Trophoblast cell (in vitro differentiated cells and primary cell): ENCODE data around the gene ATP7B.

Experiments used
- DNase-seq, 2 donors: peaks; one replicate each; pipeline ENCODE4 v3.0.0-alpha.2; 2016
- H2AFZ ChIP-seq: 2 replicates; pipeline ENCODE4 v1.6.1; 2013; ENCODE audit warnings: low read length, moderate library complexity, mild to moderate bottlenecking; ENCODE audit not compliant: insufficient read depth, poor library complexity
- H2AK5ac ChIP-seq: 2 replicates; pipeline ENCODE4 v1.6.1; 2013; ENCODE audit warnings: mild to moderate bottlenecking, low read length
- H2BK120ac ChIP-seq: 2 replicates; pipeline ENCODE4 v1.6.1; 2013; ENCODE audit warnings: low read length, mild to moderate bottlenecking, moderate library complexity; ENCODE audit not compliant: insufficient read depth, poor library complexity
- H2BK12ac ChIP-seq: 2 replicates; pipeline ENCODE4 v1.6.1; 2013; ENCODE audit warnings: mild to moderate bottlenecking, low read length, moderate library complexity
- H2BK5ac ChIP-seq: 2 replicates; pipeline ENCODE4 v1.6.1; 2013; ENCODE audit warnings: low read length, low read depth, moderate library complexity, mild to moderate bottlenecking; ENCODE audit not compliant: poor library complexity
- H3K14ac ChIP-seq: 2 replicates; pipeline ENCODE4 v1.6.1; 2013; ENCODE audit warnings: mild to moderate bottlenecking, low read length
- H3K18ac ChIP-seq: 2 replicates; pipeline ENCODE4 v1.6.1; 2013; ENCODE audit warnings: mild to moderate bottlenecking, low read length
- H3K23ac ChIP-seq: 2 replicates; pipeline ENCODE4 v1.6.1; 2013; ENCODE audit warnings: low read length
- H3K27ac ChIP-seq: 2 replicates; pipeline ENCODE4 v1.5.1; 2013; ENCODE audit warnings: low read depth, mild to moderate bottlenecking, inconsistent platforms, low read length, moderate library complexity
- H3K27me3 ChIP-seq: 2 replicates; pipeline ENCODE4 v1.6.1; 2013; ENCODE audit warnings: inconsistent platforms, mild to moderate bottlenecking, low read length, moderate library complexity; ENCODE audit not compliant: insufficient read depth
- H3K36me3 ChIP-seq, 2 experiments: 1 replicate in 1 of 2; 2 replicates in 1 of 2; pipeline ENCODE4 v1.6.1; 2013; ENCODE audit warnings: low read length in 2 of 2, mild to moderate bottlenecking in 2 of 2, moderate library complexity in 1 of 2; ENCODE audit not compliant: insufficient read depth in 2 of 2, control insufficient read depth in 1 of 2
- H3K4ac ChIP-seq: 2 replicates; pipeline ENCODE4 v1.6.1; 2013; ENCODE audit warnings: low read depth, mild to moderate bottlenecking, low read length, moderate library complexity
- H3K4me1 ChIP-seq, 2 experiments: 1 replicate in 1 of 2; 2 replicates in 1 of 2; pipeline ENCODE4 v1.6.1; 2013; ENCODE audit warnings: low read length in 2 of 2, mild to moderate bottlenecking in 2 of 2, moderate library complexity in 1 of 2; ENCODE audit not compliant: insufficient read depth in 2 of 2, control insufficient read depth in 1 of 2
- H3K4me2 ChIP-seq: 2 replicates; pipeline ENCODE4 v1.6.1; 2013; ENCODE audit warnings: inconsistent platforms, mild to moderate bottlenecking, low read length, moderate library complexity
- H3K4me3 ChIP-seq: 2 replicates; pipeline ENCODE4 v1.5.1; 2013; ENCODE audit warnings: mild to moderate bottlenecking, low read depth, low read length, inconsistent platforms
- H3K79me1 ChIP-seq: one replicate; pipeline ENCODE4 v1.6.1; 2013; ENCODE audit warnings: low read length
- H3K79me2 ChIP-seq: 2 replicates; pipeline ENCODE4 v1.6.1; 2013; ENCODE audit warnings: low read length, mild to moderate bottlenecking; ENCODE audit not compliant: control insufficient read depth, insufficient read depth, poor library complexity
- H3K9ac ChIP-seq: 2 replicates; pipeline ENCODE4 v1.6.1; 2013; ENCODE audit warnings: mild to moderate bottlenecking, low read length
- H3K9me3 ChIP-seq: 2 replicates; pipeline ENCODE4 v1.6.1; 2013; ENCODE audit warnings: low read depth, mild to moderate bottlenecking, control low read depth, inconsistent platforms, low read length; ENCODE audit not compliant: insufficient read depth
- H4K12ac ChIP-seq: 2 replicates; pipeline ENCODE4 v1.6.1; 2013; ENCODE audit warnings: low read depth, mild to moderate bottlenecking, low read length, moderate library complexity
- H4K8ac ChIP-seq: 2 replicates; pipeline ENCODE4 v1.6.1; 2013; ENCODE audit warnings: low read depth, mild to moderate bottlenecking, low read length, moderate library complexity
- H4K91ac ChIP-seq: one replicate; pipeline ENCODE4 v1.6.1; 2013; ENCODE audit warnings: low read depth, mild to moderate bottlenecking, low read length, moderate library complexity
- WGBS: extraction: QIAGEN DNeasy Blood & Tissue Kit; methylation state at CpG from one replicate; pipeline ENCODE4 v1.1.7; 2013; ENCODE audit warnings: missing lambda C conversion rate; ENCODE audit not compliant: insufficient read length, insufficient coverage; ENCODE audit errors: extremely low coverage; 5-methylcytosine and 5-hydroxymethylcytosine counted together

ATP7B gene

DNA sequence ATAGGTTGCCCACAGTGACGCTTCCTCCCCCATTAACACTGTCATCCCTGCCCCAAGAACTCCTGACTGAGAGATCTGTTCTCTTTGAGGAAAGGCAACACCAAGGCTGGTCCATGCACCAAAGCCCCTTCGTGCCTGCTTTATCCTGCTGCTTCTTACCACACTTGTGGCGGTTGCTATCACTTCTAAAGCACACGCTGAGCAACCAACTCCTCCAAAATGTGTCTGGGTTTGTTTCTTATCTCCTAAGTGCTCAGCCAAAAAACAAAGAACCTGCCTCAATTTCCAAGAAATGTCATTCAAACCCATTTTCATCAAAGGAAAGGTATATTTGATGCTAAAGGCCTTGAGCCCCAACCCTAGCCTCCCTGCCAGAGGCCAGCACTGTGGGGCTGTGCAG, 14.6 kb downstream of the ATP7B start:
- H2BK120ac ChIP-seq: no peak overlapping the region
- DNase-seq: no peak
- no peak overlapping the region for H3K4me3 ChIP-seq
- no peak overlapping the region for H4K12ac ChIP-seq
- no peaks in the 10 kb centered on the region for H3K36me3 ChIP-seq
- no peak overlapping the region for H3K27ac ChIP-seq
- no peak overlapping the region for H3K23ac ChIP-seq
- peak overlapping the region; percentile 3 for H3K18ac ChIP-seq
- H3K79me1 ChIP-seq: peaks cover 1% of the 10 kb centered on the region
- H3K27me3 ChIP-seq: no peaks in the 10 kb centered on the region
- no peak overlapping the region for H2BK5ac ChIP-seq
- no peak overlapping the region for H2AFZ ChIP-seq
- no CpG with 5 or more reads among the region's 4 CpGs for WGBS
- H2BK12ac ChIP-seq: no peak overlapping the region
- no peak overlapping the region for H4K91ac ChIP-seq
- H3K79me2 ChIP-seq: peaks cover 2% of the 10 kb centered on the region
- H3K9me3 ChIP-seq: no peaks in the 10 kb centered on the region
- no peak overlapping the region for H3K9ac ChIP-seq
- peaks cover 10 to 16% of the 10 kb centered on the region in 2 experiments for H3K4me1 ChIP-seq
- no peak overlapping the region for H4K8ac ChIP-seq
- H3K4me2 ChIP-seq: no peak overlapping the region
- no peak overlapping the region for H3K14ac ChIP-seq
- no peak overlapping the region for H3K4ac ChIP-seq
- no peak overlapping the region for H2AK5ac ChIP-seq

DNA sequence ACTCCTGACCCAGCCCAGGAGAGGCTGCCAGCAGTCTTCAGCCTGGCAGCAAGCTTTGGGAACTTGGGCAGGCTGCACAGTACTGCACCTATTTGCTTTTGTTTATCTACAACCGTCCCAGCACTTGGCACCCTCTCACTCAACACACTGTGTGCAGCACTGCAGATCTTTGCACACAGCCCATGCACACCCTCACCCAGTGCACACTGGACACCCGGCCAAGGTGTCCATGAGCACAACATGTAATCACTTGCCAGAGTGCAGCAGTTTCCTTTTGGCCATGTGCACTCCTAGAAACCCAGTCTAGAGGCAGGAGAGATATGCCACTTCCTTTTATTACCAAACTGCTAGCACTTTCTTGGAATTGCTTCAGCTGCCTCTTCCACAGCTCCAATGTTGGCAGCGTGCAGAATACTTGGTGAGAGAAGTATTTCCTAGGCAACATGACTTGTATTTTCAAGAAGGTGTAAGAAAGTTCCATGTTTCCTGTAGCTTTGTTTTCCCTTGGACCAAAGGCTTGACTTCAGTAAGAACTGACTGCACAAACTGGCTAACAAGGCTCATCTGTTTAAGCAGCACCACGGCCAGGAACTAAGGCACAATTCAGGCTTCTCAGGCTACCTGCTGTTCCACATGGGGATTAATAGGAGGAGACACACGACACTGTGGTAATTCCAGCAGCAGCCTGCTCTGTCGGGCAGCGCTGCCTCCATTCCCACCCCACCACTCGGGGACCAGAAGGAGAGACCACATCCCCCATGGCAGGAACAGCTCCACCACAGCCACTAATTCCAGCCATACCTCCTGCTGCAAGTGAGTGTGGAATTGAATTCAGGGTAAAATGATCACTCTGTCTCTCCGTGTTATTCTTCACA, 15.3 kb downstream of the ATP7B start:
- no peak overlapping the region for H2AFZ ChIP-seq
- H4K12ac ChIP-seq: no peak overlapping the region
- H3K4me3 ChIP-seq: no peak overlapping the region
- H3K27ac ChIP-seq: no peak overlapping the region
- no peak overlapping the region for H3K4me2 ChIP-seq
- no peaks in the 10 kb centered on the region for H3K27me3 ChIP-seq
- H4K8ac ChIP-seq: no peak overlapping the region
- peaks cover 10 to 16% of the 10 kb centered on the region in 2 experiments for H3K4me1 ChIP-seq
- no peak for DNase-seq
- peaks cover 2% of the 10 kb centered on the region for H3K79me2 ChIP-seq
- no peak overlapping the region for H2BK120ac ChIP-seq
- H3K23ac ChIP-seq: no peak overlapping the region
- peaks cover 1% of the 10 kb centered on the region for H3K79me1 ChIP-seq
- H3K14ac ChIP-seq: no peak overlapping the region
- no peak overlapping the region for H3K9ac ChIP-seq
- H3K36me3 ChIP-seq: no peaks in the 10 kb centered on the region
- H3K4ac ChIP-seq: no peak overlapping the region
- H2AK5ac ChIP-seq: no peak overlapping the region
- H3K18ac ChIP-seq: no peak overlapping the region
- WGBS: no CpG with 5 or more reads among the region's 9 CpGs
- H3K9me3 ChIP-seq: no peaks in the 10 kb centered on the region
- H2BK5ac ChIP-seq: no peak overlapping the region
- no peak overlapping the region for H4K91ac ChIP-seq
- H2BK12ac ChIP-seq: no peak overlapping the region

DNA sequence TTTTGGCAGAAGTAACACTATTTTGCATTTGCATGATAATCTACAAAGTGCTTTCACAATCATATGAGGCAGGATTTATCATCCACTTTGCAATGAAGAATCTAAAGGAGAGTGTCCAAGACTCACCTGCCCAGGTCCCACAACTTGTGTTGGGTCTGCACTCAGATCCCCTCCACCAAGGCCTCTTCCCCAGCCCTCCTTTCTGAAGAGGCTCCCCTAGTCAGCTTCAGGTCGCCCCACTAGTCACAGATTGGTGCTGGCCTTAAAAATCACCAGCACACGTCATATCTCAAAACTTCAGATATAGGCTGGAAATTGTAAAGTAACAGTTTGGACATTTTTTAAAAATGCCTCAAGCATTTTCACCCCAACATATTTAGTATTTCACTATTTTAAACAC, 17.5 kb downstream of the ATP7B start:
- H3K4me1 ChIP-seq: peaks cover under 1 to 7% of the 10 kb centered on the region in 2 experiments
- H4K12ac ChIP-seq: no peak overlapping the region
- no peak overlapping the region for H3K14ac ChIP-seq
- no peak overlapping the region for H4K8ac ChIP-seq
- H3K27ac ChIP-seq: no peak overlapping the region
- H2AK5ac ChIP-seq: no peak overlapping the region
- DNase-seq: no peak
- no peak overlapping the region for H3K9ac ChIP-seq
- no peak overlapping the region for H3K4me3 ChIP-seq
- WGBS: no CpG with 5 or more reads among the region's 2 CpGs
- H3K18ac ChIP-seq: no peak overlapping the region
- peaks cover 2% of the 10 kb centered on the region for H3K79me2 ChIP-seq
- H3K23ac ChIP-seq: no peak overlapping the region
- no peaks in the 10 kb centered on the region for H3K79me1 ChIP-seq
- H2BK5ac ChIP-seq: no peak overlapping the region
- H3K27me3 ChIP-seq: no peaks in the 10 kb centered on the region
- no peak overlapping the region for H2BK120ac ChIP-seq
- no peak overlapping the region for H3K4ac ChIP-seq
- H3K9me3 ChIP-seq: no peaks in the 10 kb centered on the region
- H3K36me3 ChIP-seq: no peaks in the 10 kb centered on the region
- H2AFZ ChIP-seq: no peak overlapping the region
- no peak overlapping the region for H4K91ac ChIP-seq
- no peak overlapping the region for H3K4me2 ChIP-seq
- H2BK12ac ChIP-seq: no peak overlapping the region

DNA sequence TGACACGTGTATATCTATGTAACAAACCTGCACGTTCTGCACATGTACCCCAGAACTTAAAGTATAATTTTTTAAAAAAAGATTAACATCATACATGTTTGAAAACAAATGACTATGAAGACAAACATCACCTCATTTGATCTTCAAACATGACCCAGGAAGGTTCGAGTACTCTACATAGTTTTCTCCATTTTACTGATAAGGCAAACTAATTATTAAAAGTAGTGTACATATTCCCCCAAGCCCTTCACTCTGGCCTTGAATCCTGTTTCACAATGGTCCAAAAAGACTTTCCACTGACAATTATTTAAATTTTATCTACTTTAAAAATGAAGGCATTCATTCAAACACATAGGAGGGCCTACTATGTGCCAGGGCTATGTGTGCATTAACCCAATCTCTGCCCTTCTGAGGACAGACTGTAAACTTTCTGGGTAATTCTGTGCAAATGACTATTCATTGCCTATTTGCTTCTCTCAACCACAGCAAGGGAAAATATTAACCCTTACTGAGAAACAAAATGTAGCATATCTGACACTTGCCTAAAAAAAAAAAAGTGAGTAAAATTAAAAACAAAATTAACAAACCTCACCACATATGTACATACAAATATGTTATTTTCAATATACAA, 22.1 kb downstream of the ATP7B start:
- no peaks in the 10 kb centered on the region for H3K27me3 ChIP-seq
- H4K12ac ChIP-seq: no peak overlapping the region
- H3K4ac ChIP-seq: no peak overlapping the region
- H3K23ac ChIP-seq: no peak overlapping the region
- no peak overlapping the region for H2AFZ ChIP-seq
- H2AK5ac ChIP-seq: no peak overlapping the region
- H3K9ac ChIP-seq: no peak overlapping the region
- H4K91ac ChIP-seq: no peak overlapping the region
- WGBS: no CpG with 5 or more reads among the region's 3 CpGs
- H3K14ac ChIP-seq: no peak overlapping the region
- H2BK5ac ChIP-seq: no peak overlapping the region
- H3K36me3 ChIP-seq: no peaks in the 10 kb centered on the region
- H3K79me2 ChIP-seq: no peaks in the 10 kb centered on the region
- no peak overlapping the region for H3K4me2 ChIP-seq
- no peaks in the 10 kb centered on the region for H3K4me1 ChIP-seq
- H3K27ac ChIP-seq: no peak overlapping the region
- no peak overlapping the region for H3K4me3 ChIP-seq
- no peak overlapping the region for H2BK120ac ChIP-seq
- no peak for DNase-seq
- H3K79me1 ChIP-seq: no peaks in the 10 kb centered on the region
- no peak overlapping the region for H2BK12ac ChIP-seq
- H4K8ac ChIP-seq: no peak overlapping the region
- no peak overlapping the region for H3K18ac ChIP-seq
- no peaks in the 10 kb centered on the region for H3K9me3 ChIP-seq
